Measurements from ENCODE around the gene MUL1. TPM values are rescaled to one million over a fixed set of nuclear protein-coding genes. Genes with fewer than 3 reads are reported as not detected.

Gene MUL1
- total and polyA plus RNA-seq, 2 donors (not counting 1 experiment from before 2014, with no cell fraction given): 25.7 to 26.9 TPM

- peaks cover 11% of the 10 kb centered on the region for H3K79me2 ChIP-seq (ENCODE audit: control insufficient read depth, insufficient read depth, low read length)
- no peak for DNase-seq (ENCODE audit: low read depth in 2 of 2)
- no peaks in the 10 kb centered on the region for H3K27me3 ChIP-seq (ENCODE audit: control insufficient read depth, insufficient read depth, low read length)
- H3K27ac ChIP-seq (ENCODE audit: insufficient read depth, low read length): no peak overlapping the region
- TF ChIP-seq CTCF (conservative IDR thresholded peaks at IDR 0.05 in 1 of 2, IDR thresholded peaks at IDR 0.05 in 1 of 2; ENCODE audit: low read depth in 1 of 2, low read length in 2 of 2) (no peak), EZH2 (IDR thresholded peaks at IDR 0.05; ENCODE audit: low read length, missing control alignments) (no peak)
- H3K36me3 ChIP-seq (ENCODE audit: control insufficient read depth, insufficient read depth, low read length): no peaks in the 10 kb centered on the region
- H3K4me3 ChIP-seq (replicated peaks in 1 of 4; ENCODE audit: control extremely low read depth in 1 of 4, insufficient read depth in 1 of 4, low read depth in 3 of 4, low read length in 4 of 4): no peak overlapping the region
- no peak overlapping the region for H2AFZ ChIP-seq (ENCODE audit: low read length)
- no peak overlapping the region for H3K9ac ChIP-seq (ENCODE audit: insufficient read depth, low read length)
- H3K4me1 ChIP-seq (ENCODE audit: control insufficient read depth, extremely low read depth, insufficient read depth, low read length): no peaks in the 10 kb centered on the region
- H4K20me1 ChIP-seq (ENCODE audit: control insufficient read depth, extremely low read depth, insufficient read depth, low read length): no peaks in the 10 kb centered on the region
- no peaks in the 10 kb centered on the region for H3K9me3 ChIP-seq (ENCODE audit: control insufficient read depth, insufficient read depth, low read depth, low read length)
- no peak overlapping the region for H3K4me2 ChIP-seq (ENCODE audit: extremely low read depth, insufficient read depth, low read length)
Measured at GRCh38 chr1:20511518-20512428, 3.8 kb upstream of the MUL1 start.

- peaks cover 36% of the 10 kb centered on the region for H3K79me2 ChIP-seq (ENCODE audit: control insufficient read depth, insufficient read depth, low read length)
- peak overlapping the region; percentile 53 for H3K4me2 ChIP-seq (ENCODE audit: extremely low read depth, insufficient read depth, low read length)
- H3K4me3 ChIP-seq (replicated peaks in 1 of 4; ENCODE audit: control extremely low read depth in 1 of 4, insufficient read depth in 1 of 4, low read depth in 3 of 4, low read length in 4 of 4): peak overlapping the region; percentile 80 to 98 (median 91)
- H3K36me3 ChIP-seq (ENCODE audit: control insufficient read depth, insufficient read depth, low read length): no peaks in the 10 kb centered on the region
- peak overlapping the region; percentile 91 for H3K27ac ChIP-seq (ENCODE audit: insufficient read depth, low read length)
- TF ChIP-seq CTCF (conservative IDR thresholded peaks at IDR 0.05 in 1 of 2, IDR thresholded peaks at IDR 0.05 in 1 of 2; ENCODE audit: low read depth in 1 of 2, low read length in 2 of 2): no peak
- no peak for TF ChIP-seq EZH2 (IDR thresholded peaks at IDR 0.05; ENCODE audit: low read length, missing control alignments)
- H3K27me3 ChIP-seq (ENCODE audit: control insufficient read depth, insufficient read depth, low read length): no peaks in the 10 kb centered on the region
- H3K9ac ChIP-seq (ENCODE audit: insufficient read depth, low read length): peak overlapping the region; percentile 82
- no peaks in the 10 kb centered on the region for H3K9me3 ChIP-seq (ENCODE audit: control insufficient read depth, insufficient read depth, low read depth, low read length)
- H3K4me1 ChIP-seq (ENCODE audit: control insufficient read depth, extremely low read depth, insufficient read depth, low read length): peaks cover 2% of the 10 kb centered on the region
- DNase-seq (ENCODE audit: low read depth in 2 of 2): no peak
- H4K20me1 ChIP-seq (ENCODE audit: control insufficient read depth, extremely low read depth, insufficient read depth, low read length): peaks cover 2% of the 10 kb centered on the region
- peak overlapping the region; percentile 91 for H2AFZ ChIP-seq (ENCODE audit: low read length)
Measured at GRCh38 chr1:20508411-20508771, 440 bp upstream of the MUL1 start.

- H3K4me1 ChIP-seq (ENCODE audit: control insufficient read depth, extremely low read depth, insufficient read depth, low read length): peaks cover 2% of the 10 kb centered on the region
- peak overlapping the region; percentile 84 for H3K4me2 ChIP-seq (ENCODE audit: extremely low read depth, insufficient read depth, low read length)
- H2AFZ ChIP-seq (ENCODE audit: low read length): no peak overlapping the region
- H3K9ac ChIP-seq (ENCODE audit: insufficient read depth, low read length): peak overlapping the region; percentile 82
- peaks cover 3% of the 10 kb centered on the region for H3K36me3 ChIP-seq (ENCODE audit: control insufficient read depth, insufficient read depth, low read length)
- DNase-seq (ENCODE audit: low read depth in 2 of 2): no peak
- H4K20me1 ChIP-seq (ENCODE audit: control insufficient read depth, extremely low read depth, insufficient read depth, low read length): peaks cover 2% of the 10 kb centered on the region
- H3K27ac ChIP-seq (ENCODE audit: insufficient read depth, low read length): peak overlapping the region; percentile 91
- H3K4me3 ChIP-seq (replicated peaks in 1 of 4; ENCODE audit: control extremely low read depth in 1 of 4, insufficient read depth in 1 of 4, low read depth in 3 of 4, low read length in 4 of 4): peak overlapping the region; percentile 80 to 98 (median 91)
- no peak for TF ChIP-seq EZH2 (IDR thresholded peaks at IDR 0.05; ENCODE audit: low read length, missing control alignments)
- TF ChIP-seq CTCF (conservative IDR thresholded peaks at IDR 0.05 in 1 of 2, IDR thresholded peaks at IDR 0.05 in 1 of 2; ENCODE audit: low read depth in 1 of 2, low read length in 2 of 2): no peak
- no peaks in the 10 kb centered on the region for H3K9me3 ChIP-seq (ENCODE audit: control insufficient read depth, insufficient read depth, low read depth, low read length)
- H3K79me2 ChIP-seq (ENCODE audit: control insufficient read depth, insufficient read depth, low read length): peaks cover 38% of the 10 kb centered on the region
- no peaks in the 10 kb centered on the region for H3K27me3 ChIP-seq (ENCODE audit: control insufficient read depth, insufficient read depth, low read length)
Measured at GRCh38 chr1:20507248-20507563, 745 bp downstream of the MUL1 start.

Data from fibroblast of lung (primary cell).